NCI-H446 (cell line): Measurements from ENCODE around the gene AMELX.

Experiments
- DNase-seq, 2 experiments: peaks; one replicate each; lab custom pipeline; 2025; lab: John Stamatoyannopoulos, UW

Gene AMELX

DNA sequence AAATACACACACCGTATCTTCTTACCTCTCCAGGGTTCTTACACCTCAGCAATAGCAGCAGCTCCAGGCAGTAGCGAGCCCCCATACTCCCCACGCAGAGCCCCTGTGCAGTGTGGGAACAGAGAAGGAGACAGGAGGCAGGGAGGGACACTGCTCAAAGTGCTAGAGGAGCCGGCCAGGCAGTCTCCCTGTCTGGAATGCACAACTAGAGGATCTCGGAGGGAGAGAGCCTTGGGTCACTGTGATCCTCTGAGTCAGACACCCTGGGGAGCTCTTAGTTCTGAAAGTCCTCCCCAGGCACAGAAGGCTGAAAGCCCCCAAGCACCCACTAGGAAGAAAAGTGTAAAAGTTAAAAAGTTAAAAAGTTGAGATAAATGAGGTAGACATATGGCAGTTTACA lies 16.0 kb downstream of the AMELX start:
- DNase-seq = no peak

- no peak for DNase-seq
Measured at GRCh38 chrX:11311706-11312105, 18.5 kb downstream of the AMELX start.

GRCh38 chrX:11319806-11320520 lies 26.8 kb downstream of the AMELX start:
- DNase-seq = no peak

DNA sequence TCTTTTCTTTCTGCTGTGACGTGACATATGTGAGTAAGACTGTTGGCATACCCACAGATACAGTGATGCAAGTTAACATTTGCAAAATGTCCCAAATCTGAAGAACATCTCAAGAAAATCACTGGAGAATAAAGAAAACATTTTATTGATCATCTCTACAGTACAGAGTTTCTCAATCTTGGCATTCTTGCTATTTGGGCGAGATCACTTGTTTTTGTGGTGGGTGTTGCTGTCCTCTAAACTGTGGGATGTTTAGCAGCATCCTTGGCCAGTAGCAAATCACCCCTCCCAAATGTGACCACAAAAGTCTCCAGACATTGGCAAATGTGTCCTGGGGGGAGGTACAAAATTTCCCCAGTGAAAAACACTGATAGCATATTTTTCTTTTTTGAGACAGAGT lies 28.8 kb downstream of the AMELX start:
- DNase-seq = no peak

- DNase-seq = no peak
Measured at GRCh38 chrX:11328134-11328533, 34.9 kb downstream of the AMELX start.

GRCh38 chrX:11329021-11329420 lies 35.8 kb downstream of the AMELX start:
- no peak for DNase-seq

- no peak for DNase-seq
Measured at GRCh38 chrX:11331788-11332187, 38.6 kb downstream of the AMELX start.

DNA sequence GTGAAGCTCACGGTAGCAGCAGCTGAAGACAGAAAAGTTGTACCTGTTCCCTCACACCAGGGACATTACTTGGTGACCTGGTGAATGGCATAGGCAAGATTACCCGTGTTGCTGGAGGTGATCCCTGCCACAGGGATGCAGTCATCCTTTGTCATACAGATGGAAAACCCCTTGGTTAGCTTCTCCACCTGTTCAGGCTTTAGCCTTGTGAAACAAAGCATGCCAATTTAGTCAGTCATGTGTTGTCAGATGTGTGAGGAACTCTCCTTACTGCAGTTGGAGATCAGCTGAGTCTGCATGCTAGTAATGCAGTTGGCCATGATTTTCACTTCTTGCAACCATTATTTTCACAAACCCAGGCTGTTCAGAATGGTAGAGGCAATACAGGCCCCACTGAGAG lies 41.0 kb downstream of the AMELX start:
- no peak for DNase-seq

DNA sequence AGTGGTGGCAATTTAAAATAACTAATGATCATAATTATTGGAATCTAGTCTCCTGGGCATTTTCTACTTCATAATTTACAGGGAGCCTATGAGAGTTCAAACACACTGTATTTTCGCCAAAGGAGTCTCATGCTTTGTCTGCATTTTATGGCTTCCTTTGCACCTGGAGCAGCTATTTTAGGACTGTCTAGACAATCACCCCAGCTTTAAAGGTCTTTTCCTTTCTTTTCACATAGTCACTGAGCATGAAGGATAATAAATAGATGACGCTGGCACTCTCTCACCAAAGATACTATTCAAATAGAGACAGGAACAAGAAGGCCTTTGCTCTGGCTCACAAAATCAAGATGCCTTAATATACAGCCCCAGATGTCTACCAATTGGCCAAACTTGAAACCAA lies 43.0 kb downstream of the AMELX start:
- DNase-seq = no peak

DNA sequence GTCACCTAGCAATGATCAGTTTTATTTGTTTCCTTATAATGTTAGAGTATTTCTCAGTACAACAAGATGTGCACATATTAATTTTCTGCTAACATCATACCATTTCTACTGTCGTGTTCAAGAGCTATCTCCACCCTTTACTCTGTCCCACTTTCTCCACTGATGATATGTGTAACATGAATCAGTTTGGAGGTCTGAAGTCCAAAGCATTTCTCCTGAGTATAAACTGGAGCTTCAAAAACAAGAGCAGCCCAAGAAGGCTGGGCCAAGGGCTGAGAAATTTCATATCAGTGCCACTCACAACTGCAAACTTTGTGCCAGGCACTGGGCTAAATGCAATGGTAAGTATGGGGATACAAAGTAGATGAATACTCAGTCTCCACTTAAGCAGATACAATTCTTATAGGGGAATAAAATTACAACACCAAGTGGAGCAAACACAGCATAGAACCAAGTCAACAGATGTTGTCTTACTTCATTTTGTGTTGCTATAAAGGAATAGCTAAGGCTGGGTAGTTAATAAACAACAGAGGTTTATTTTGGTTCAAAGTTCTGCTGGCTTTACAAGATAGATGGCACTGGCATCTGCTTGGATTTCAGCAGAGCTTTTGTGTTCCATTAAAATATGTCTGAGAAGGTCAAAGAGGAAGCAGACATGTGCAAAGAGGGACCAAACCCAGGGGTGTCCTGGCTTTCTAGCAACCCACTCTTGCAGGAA lies 44.2 kb downstream of the AMELX start:
- no peak for DNase-seq

GRCh38 chrX:11341274-11342201 lies 48.3 kb downstream of the AMELX start:
- DNase-seq = no peak

DNA sequence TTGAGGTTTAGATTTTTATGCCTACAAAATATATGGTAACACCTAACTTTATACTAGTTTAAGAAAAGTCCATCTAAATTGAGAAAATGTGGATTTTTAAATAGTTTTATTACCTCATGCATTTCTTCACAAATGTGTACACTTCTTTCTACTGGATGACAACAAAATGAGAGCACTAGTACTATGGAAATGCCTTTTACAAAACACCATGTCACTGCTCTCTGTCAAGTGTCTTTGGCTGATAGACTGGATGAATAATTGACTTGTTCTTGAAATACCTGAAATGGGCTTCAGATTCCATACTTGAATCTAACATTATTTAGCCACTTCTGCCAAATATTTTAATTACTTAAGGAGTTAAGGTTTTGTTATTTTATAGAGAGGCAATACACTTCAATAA lies 49.5 kb downstream of the AMELX start:
- DNase-seq = no peak

GRCh38 chrX:11346121-11346682 lies 53.0 kb downstream of the AMELX start:
- no peak for DNase-seq

DNA sequence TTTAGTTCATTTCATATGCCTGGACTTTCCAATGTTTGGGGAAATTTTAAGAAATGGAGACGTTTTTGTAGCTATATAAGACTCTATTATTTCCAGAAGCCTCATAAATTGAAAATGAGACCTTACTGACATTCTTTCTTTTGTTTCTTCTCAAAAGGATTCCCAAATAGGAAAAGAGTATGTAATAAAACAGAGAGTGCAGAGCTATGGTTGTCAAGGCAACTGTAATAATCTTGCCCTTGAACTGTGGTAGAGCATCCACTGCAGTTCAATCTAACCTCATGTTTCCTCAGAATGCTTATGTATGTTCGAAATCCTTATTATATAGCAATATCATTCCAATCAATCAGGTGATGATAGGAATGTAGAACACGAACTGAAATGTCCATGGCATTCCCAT lies 54.1 kb downstream of the AMELX start:
- DNase-seq = no peak

DNA sequence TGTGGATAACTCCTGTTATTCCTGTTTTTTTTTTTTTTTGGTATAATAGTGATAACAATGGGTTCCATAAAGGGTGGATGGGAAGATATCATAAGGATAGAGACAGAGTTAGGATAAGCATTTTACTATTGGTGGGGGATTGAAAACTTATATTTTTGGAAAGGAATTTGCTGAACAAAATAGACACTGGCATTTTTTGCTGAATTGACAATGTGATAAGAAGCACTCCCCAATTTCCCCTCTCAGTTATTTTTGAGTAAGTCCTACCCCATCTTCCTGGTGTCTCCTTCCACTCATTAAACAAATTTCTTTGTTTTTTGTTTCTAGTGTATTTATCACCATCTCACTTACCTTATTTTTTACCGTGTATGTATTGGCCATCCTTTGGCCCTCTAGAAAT lies 55.8 kb downstream of the AMELX start:
- DNase-seq = no peak

DNA sequence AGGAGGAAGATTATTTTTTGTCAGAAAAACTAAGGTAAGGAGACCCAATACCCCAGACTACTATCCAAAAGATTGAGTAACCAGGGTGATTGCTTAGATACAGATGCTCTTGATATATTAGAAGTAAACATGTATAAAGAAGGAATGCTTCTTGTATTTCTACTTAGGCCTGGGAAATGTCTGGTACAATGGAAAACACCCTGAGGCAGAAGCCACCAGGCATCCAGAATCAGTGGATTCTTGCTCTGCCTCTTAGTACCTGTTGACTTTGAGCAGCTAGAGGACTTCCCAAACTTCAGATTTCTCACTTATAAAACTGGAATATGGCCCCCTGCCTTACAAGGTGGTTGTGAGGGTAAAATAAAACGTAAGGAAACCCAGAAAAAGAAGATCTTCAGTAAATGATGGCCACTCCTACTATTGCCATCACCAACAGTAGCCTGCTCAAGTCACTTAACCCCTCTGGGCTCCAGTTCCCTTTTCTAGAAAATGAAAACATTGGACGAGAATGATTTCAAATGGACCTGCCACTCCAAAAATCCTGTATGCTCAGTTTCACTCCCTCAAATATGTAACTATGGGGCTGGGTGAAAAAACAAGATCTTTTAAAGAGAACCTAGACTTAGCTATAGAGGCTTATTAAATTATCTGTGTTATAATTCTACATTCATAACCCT lies 56.6 kb downstream of the AMELX start:
- DNase-seq = no peak
